Spleen (tissue), 11 donors: Measurements from ENCODE around the gene SPO11. TPM values are rescaled to one million over a fixed set of nuclear protein-coding genes. Genes with fewer than 3 reads are reported as not detected.
A peak's percentile ranks its signal among the peaks of the same experiment; 100 is the strongest.

Experiments used
- DNase-seq: peaks from one replicate; pipeline ENCODE4 v3.0.0-alpha.2; 2020
- H3K27ac ChIP-seq, 8 donors: fragments of 200-600 bp; sonication (generic) in 7 of 8; 1 replicate in 4 of 8; 2 replicates in 4 of 8; pipeline versions ENCODE4 v1.5.0 to v1.8.0; 2016 to 2021; ENCODE audit warnings: inconsistent platforms in 4 of 8, mild to moderate bottlenecking in 4 of 8, moderate library complexity in 1 of 8
- H3K27me3 ChIP-seq, 7 donors: fragments of 200-600 bp; sonication (generic) in 6 of 7; replicated peaks in 1 of 7; 1 replicate in 4 of 7; 2 replicates in 3 of 7; pipeline versions ENCODE4 v1.5.0 to v1.8.0; 2016 to 2021; ENCODE audit warnings: inconsistent platforms in 3 of 7, mild to moderate bottlenecking in 1 of 7
- H3K36me3 ChIP-seq, 6 donors: fragments of 200-600 bp; sonication (generic) in 5 of 6; 1 replicate in 4 of 6; 2 replicates in 2 of 6; pipeline versions ENCODE4 v1.5.0 to v1.8.0; 2016 to 2021; ENCODE audit warnings: inconsistent platforms in 2 of 6
- H3K4me1 ChIP-seq, 6 donors: fragments of 200-600 bp; sonication (generic) in 5 of 6; 1 replicate in 3 of 6; 2 replicates in 3 of 6; pipeline versions ENCODE4 v1.5.0 to v1.8.0; 2016 to 2021; ENCODE audit warnings: inconsistent platforms in 3 of 6
- H3K4me3 ChIP-seq, 8 donors: fragments of 200-600 bp; sonication (generic) in 7 of 8; 1 replicate in 4 of 8; 2 replicates in 4 of 8; pipeline versions ENCODE4 v1.5.0 to v1.8.0; 2016 to 2021; ENCODE audit warnings: inconsistent platforms in 4 of 8, mild to moderate bottlenecking in 4 of 8, moderate library complexity in 2 of 8
- H3K9me3 ChIP-seq, 8 donors: fragments of 200-600 bp; sonication (generic) in 7 of 8; 1 replicate in 4 of 8; 2 replicates in 4 of 8; pipeline versions ENCODE4 v1.5.0 to v1.8.0; 2016 to 2021; ENCODE audit warnings: inconsistent platforms in 4 of 8
- CTCF ChIP-seq, 11 experiments: fragments of 200-600 bp in 7 of 11; fragments of 450-650 bp in 4 of 11; sonication (generic) in 4 of 11; IDR thresholded peaks in 8 of 11; conservative IDR thresholded peaks in 3 of 11; 1 replicate in 7 of 11; 2 replicates in 4 of 11; pipeline versions ENCODE4 v1.4.0 to v1.8.0; 2016 to 2021; ENCODE audit warnings: antibody characterized with exemption in 11 of 11, inconsistent platforms in 4 of 11, mild to moderate bottlenecking in 1 of 11
- POLR2A ChIP-seq, 3 donors: fragments of 450-650 bp; IDR thresholded peaks; one replicate each; pipeline ENCODE4 v1.5.1; 2017; ENCODE audit warnings: antibody characterized with exemption in 3 of 3, mild to moderate bottlenecking in 1 of 3
- POLR2AphosphoS5 ChIP-seq, 3 donors: sonication (generic); formaldehyde crosslinking; IDR thresholded peaks; one replicate each; pipeline ENCODE4 v1.5.1; 2017; ENCODE audit warnings: antibody characterized with exemption in 3 of 3
- WGBS, 5 donors: extraction: QIAGEN DNeasy Blood & Tissue Kit in 3 of 5; methylation state at CpG; one replicate each; pipeline versions ENCODE4 v1.1.5 to v1.1.7; 2013 to 2018; 5-methylcytosine and 5-hydroxymethylcytosine counted together
- intact Hi-C: fragments of 100-400 bp; cut with DNase I; formaldehyde crosslinking; loops from one replicate; pipeline ENCODE4 v1.15.0; 2023; ENCODE audit warnings: low total_unique reads
- polyA plus RNA-seq, 3 donors: library from polyadenylated mRNA; stranded (reverse); fragments of 200-250 nt; gene quantifications; one replicate each; pipeline ENCODE4 v1.2.1, GENCODE V29; 2013
- total RNA-seq, 7 donors: library from RNA; depleted of rRNA in 3 of 7; stranded (reverse); fragments of >200 nt in 3 of 7; fragmentation: NEBNext Ultra II Directional in 4 of 7; extraction: Animal tissue kit (Norgen Biotek cat#: 25700) in 4 of 7; gene quantifications; one replicate each; pipeline versions ENCODE4 v1.1.0 to v1.2.1, GENCODE V29; 2016 to 2021
- donor health status: healthy with polysubstance abuse.
- donor health status: DM: no; HTN: no; CAD: no; lungs with moderate emphysema.
- donor health status: DM: no; HTN: no; CAD: no.
- donor health status: Bipolar disorder and iron deficiency.
- donor health status: healthy.
- donor health status: DM: no; HTN: no; CAD: no.
- donor health status: DM: yes; HTN: yes; CAD: no.

The SPO11 gene
- total and polyA plus RNA-seq, 10 donors, result not detected

- H3K27ac ChIP-seq, result no peak overlapping the region
- no peak for DNase-seq
- no peak for TF ChIP-seq POLR2A (IDR thresholded peaks at IDR 0.05)
- TF ChIP-seq CTCF (IDR thresholded peaks at IDR 0.05 in 8 of 11, conservative IDR thresholded peaks at IDR 0.05 in 3 of 11), result no peak
- TF ChIP-seq POLR2AphosphoS5 (IDR thresholded peaks at IDR 0.05), result no peak
- no peaks in the 10 kb centered on the region for H3K4me1 ChIP-seq
- no peaks in the 10 kb centered on the region for H3K36me3 ChIP-seq
- H3K9me3 ChIP-seq, result no peaks in the 10 kb centered on the region
- intact Hi-C loops, result no loop called here
- H3K27me3 ChIP-seq, result peaks cover 0 to 55% (median 0%) of the 10 kb centered on the region in 7 donors
- H3K4me3 ChIP-seq, result no peak overlapping the region
- WGBS, 5 donors, result 84 to 94% (median 89%) methylated on average over 6 of the region's 6 CpGs
These were observed 17.5 kb upstream of the SPO11 start for GRCh38 chr20:57312138-57312537.

GRCh38 chr20:57313230-57313629, 16.4 kb upstream of the SPO11 start:
- intact Hi-C loops, result no loop called here
- Histone ChIP-seq H3K27ac (no peak overlapping the region), H3K4me1 (no peaks in the 10 kb centered on the region), H3K9me3 (no peaks in the 10 kb centered on the region), H3K36me3 (no peaks in the 10 kb centered on the region), H3K4me3 (no peak overlapping the region), H3K27me3 (peaks cover 0 to 57% (median 0%) of the 10 kb centered on the region in 7 donors)
- no peak for TF ChIP-seq CTCF (IDR thresholded peaks at IDR 0.05 in 8 of 11, conservative IDR thresholded peaks at IDR 0.05 in 3 of 11)
- no peak for TF ChIP-seq POLR2A (IDR thresholded peaks at IDR 0.05)
- TF ChIP-seq POLR2AphosphoS5 (IDR thresholded peaks at IDR 0.05), result no peak
- DNase-seq, result peak; percentile 27
- WGBS, 5 donors, result 54 to 67% (median 56%) methylated on average over 5 of the region's 5 CpGs

GRCh38 chr20:57313951-57314350, 15.7 kb upstream of the SPO11 start:
- H3K36me3 ChIP-seq, result no peaks in the 10 kb centered on the region
- TF ChIP-seq POLR2AphosphoS5 (IDR thresholded peaks at IDR 0.05) (no peak), CTCF (IDR thresholded peaks at IDR 0.05 in 8 of 11, conservative IDR thresholded peaks at IDR 0.05 in 3 of 11) (no peak), POLR2A (IDR thresholded peaks at IDR 0.05) (no peak)
- no peak overlapping the region for H3K27ac ChIP-seq
- DNase-seq, result no peak
- no peaks in the 10 kb centered on the region for H3K4me1 ChIP-seq
- no peak overlapping the region for H3K4me3 ChIP-seq
- intact Hi-C loops, result no loop called here
- 86 to 94% (median 90%) methylated on average over 5 of the region's 5 CpGs for WGBS, 5 donors
- H3K9me3 ChIP-seq, result no peaks in the 10 kb centered on the region
- peaks cover 0 to 57% (median 0%) of the 10 kb centered on the region in 7 donors for H3K27me3 ChIP-seq

GRCh38 chr20:57315083-57315975, 14.3 kb upstream of the SPO11 start:
- TF ChIP-seq CTCF (IDR thresholded peaks at IDR 0.05 in 8 of 11, conservative IDR thresholded peaks at IDR 0.05 in 3 of 11) (no peak), POLR2A (IDR thresholded peaks at IDR 0.05) (no peak), POLR2AphosphoS5 (IDR thresholded peaks at IDR 0.05) (no peak)
- DNase-seq, result no peak
- H3K27ac ChIP-seq, result no peak overlapping the region
- 67 to 74% (median 73%) methylated on average over 7 to 8 of the region's 8 CpGs for WGBS, 5 donors
- peaks cover 0 to 54% (median 0%) of the 10 kb centered on the region in 7 donors for H3K27me3 ChIP-seq
- H3K36me3 ChIP-seq, result no peaks in the 10 kb centered on the region
- H3K4me1 ChIP-seq, result no peaks in the 10 kb centered on the region
- no peak overlapping the region for H3K4me3 ChIP-seq
- intact Hi-C loops, result no loop called here
- H3K9me3 ChIP-seq, result no peaks in the 10 kb centered on the region
